NCI-H2107 treated with DMSO at 0.1 percent for 48 hours (cell line): Measurements from ENCODE around the gene LRIF1.
"Not testable (repeated sequence)": the region's sequence is repeated elsewhere in the genome, so short reads cannot be mapped to it uniquely, and the experiment has no call there.

Experiments
- DNase-seq: peaks from one replicate; lab custom pipeline; 2025; ENCODE audit not compliant: unreplicated experiment; lab: John Stamatoyannopoulos, UW

The LRIF1 gene

GRCh38 chr1:110952031-110952430 is 11.7 kb downstream of the LRIF1 start:
- DNase-seq: no peak

- no peak for DNase-seq
These were observed 12.6 kb downstream of the LRIF1 start for GRCh38 chr1:110951161-110951560.

- no peak for DNase-seq
These were observed 15.5 kb downstream of the LRIF1 start for GRCh38 chr1:110948038-110948810.

- no peak for DNase-seq
These were observed 18.1 kb downstream of the LRIF1 start for GRCh38 chr1:110945626-110946025.

GRCh38 chr1:110944806-110945205 is 18.9 kb downstream of the LRIF1 start:
- DNase-seq: no peak

GRCh38 chr1:110936567-110936966 is 27.2 kb downstream of the LRIF1 start:
- DNase-seq: no peak

- DNase-seq: not testable (repeated sequence)
These were observed 32.6 kb downstream of the LRIF1 start for GRCh38 chr1:110931097-110931496.

- DNase-seq: no peak
These were observed 34.8 kb downstream of the LRIF1 start for GRCh38 chr1:110928904-110929303.

GRCh38 chr1:110928191-110928590 is 35.5 kb downstream of the LRIF1 start:
- DNase-seq: no peak

- DNase-seq: no peak
These were observed 36.1 kb downstream of the LRIF1 start for GRCh38 chr1:110927484-110928075.

GRCh38 chr1:110921953-110922352 is 41.8 kb downstream of the LRIF1 start:
- no peak for DNase-seq

- no peak for DNase-seq
These were observed 45.7 kb downstream of the LRIF1 start for GRCh38 chr1:110918016-110918415.

- no peak for DNase-seq
These were observed 46.9 kb downstream of the LRIF1 start for GRCh38 chr1:110916669-110917306.

GRCh38 chr1:110916274-110916668 is 47.5 kb downstream of the LRIF1 start:
- no peak for DNase-seq

GRCh38 chr1:110915804-110916203 is 47.9 kb downstream of the LRIF1 start:
- no peak for DNase-seq

GRCh38 chr1:110914676-110915075 is 49.0 kb downstream of the LRIF1 start:
- no peak for DNase-seq

GRCh38 chr1:110912784-110913183 is 50.9 kb downstream of the LRIF1 start:
- DNase-seq: no peak

GRCh38 chr1:110903853-110904500 is 59.7 kb downstream of the LRIF1 start:
- DNase-seq: no peak

- no peak for DNase-seq
These were observed 60.8 kb downstream of the LRIF1 start for GRCh38 chr1:110902820-110903463.

GRCh38 chr1:110899458-110899843 is 64.3 kb downstream of the LRIF1 start:
- no peak for DNase-seq

- no peak for DNase-seq
These were observed 64.8 kb downstream of the LRIF1 start for GRCh38 chr1:110898734-110899457.
